ENCODE results near the gene CCDC61. TPM values are rescaled to one million over a fixed set of nuclear protein-coding genes. Genes with fewer than 3 reads are reported as not detected.

The CCDC61 gene, protein sequence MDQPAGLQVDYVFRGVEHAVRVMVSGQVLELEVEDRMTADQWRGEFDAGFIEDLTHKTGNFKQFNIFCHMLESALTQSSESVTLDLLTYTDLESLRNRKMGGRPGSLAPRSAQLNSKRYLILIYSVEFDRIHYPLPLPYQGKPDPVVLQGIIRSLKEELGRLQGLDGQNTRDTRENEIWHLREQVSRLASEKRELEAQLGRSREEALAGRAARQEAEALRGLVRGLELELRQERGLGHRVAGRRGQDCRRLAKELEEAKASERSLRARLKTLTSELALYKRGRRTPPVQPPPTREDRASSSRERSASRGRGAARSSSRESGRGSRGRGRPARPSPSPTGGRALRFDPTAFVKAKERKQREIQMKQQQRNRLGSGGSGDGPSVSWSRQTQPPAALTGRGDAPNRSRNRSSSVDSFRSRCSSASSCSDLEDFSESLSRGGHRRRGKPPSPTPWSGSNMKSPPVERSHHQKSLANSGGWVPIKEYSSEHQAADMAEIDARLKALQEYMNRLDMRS
- total RNA-seq, result 10 to 100 TPM in 2 of 4 donors, 1 to 10 TPM in 2; 7.4 to 16.5 (median 10.8) TPM

DNA sequence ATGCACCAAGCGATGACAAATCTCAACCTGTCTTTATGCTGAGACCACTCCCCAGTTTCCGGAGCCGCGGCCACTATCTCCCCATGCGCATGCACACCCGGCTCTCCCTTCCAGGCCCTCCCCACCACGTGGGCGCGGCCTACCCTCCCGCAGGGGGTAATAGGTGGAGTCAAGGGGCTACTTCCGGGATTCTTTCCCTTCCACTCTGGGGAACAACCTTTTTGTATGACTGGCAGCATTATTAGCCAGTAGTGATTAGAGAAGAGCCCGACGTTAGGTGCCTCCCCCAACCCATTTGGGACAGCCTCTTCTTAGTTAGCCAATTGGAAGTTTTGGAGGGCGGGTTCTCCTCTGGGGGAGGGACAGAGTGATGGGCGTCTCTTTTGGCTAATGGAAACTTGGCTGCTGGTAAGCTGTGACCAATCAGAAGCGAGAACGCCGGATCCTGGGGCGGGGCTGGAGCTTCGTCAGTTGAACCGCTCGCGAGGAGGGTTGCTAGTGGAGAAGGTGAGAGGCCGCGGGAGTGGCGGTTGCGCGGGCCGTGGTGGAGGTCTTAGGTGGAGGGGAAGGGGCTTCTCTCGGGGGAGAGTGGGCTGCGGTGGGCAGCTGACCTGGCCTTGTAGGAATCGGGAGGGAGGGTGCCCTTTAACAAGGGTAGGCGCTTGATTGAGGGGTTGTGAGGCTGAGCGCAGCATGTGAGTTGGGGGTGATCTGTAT, at the start of gene CCDC61:
CCDC61 (plus strand) TSS at position 470 of the 717 bp plus-strand sequence. CDS start 7,552 bp downstream, outside the sequence.
- Histone ChIP-seq H3K9me3 (no peaks in the 10 kb centered on the region), H3K27ac (peak within 1 kb of the TSS; percentile 65 to 82 (median 78)), H3K4me1 (peaks cover 0 to 8% (median 2%) of the 10 kb centered on the region in 4 donors), H3K36me3 (no peaks in the 10 kb centered on the region), H3K27me3 (no peaks in the 10 kb centered on the region), H3K4me3 (peak within 1 kb of the TSS; percentile 63 to 79 (median 68))
- DNase-seq, result peak; percentile 96 to 98 (median 97)
- TF ChIP-seq, protein P1, sequence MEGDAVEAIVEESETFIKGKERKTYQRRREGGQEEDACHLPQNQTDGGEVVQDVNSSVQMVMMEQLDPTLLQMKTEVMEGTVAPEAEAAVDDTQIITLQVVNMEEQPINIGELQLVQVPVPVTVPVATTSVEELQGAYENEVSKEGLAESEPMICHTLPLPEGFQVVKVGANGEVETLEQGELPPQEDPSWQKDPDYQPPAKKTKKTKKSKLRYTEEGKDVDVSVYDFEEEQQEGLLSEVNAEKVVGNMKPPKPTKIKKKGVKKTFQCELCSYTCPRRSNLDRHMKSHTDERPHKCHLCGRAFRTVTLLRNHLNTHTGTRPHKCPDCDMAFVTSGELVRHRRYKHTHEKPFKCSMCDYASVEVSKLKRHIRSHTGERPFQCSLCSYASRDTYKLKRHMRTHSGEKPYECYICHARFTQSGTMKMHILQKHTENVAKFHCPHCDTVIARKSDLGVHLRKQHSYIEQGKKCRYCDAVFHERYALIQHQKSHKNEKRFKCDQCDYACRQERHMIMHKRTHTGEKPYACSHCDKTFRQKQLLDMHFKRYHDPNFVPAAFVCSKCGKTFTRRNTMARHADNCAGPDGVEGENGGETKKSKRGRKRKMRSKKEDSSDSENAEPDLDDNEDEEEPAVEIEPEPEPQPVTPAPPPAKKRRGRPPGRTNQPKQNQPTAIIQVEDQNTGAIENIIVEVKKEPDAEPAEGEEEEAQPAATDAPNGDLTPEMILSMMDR (IDR thresholded peaks at IDR 0.05), result no peak
- peak; percentile 75 to 91 for TF ChIP-seq POLR2A (IDR thresholded peaks at IDR 0.05)

DNA sequence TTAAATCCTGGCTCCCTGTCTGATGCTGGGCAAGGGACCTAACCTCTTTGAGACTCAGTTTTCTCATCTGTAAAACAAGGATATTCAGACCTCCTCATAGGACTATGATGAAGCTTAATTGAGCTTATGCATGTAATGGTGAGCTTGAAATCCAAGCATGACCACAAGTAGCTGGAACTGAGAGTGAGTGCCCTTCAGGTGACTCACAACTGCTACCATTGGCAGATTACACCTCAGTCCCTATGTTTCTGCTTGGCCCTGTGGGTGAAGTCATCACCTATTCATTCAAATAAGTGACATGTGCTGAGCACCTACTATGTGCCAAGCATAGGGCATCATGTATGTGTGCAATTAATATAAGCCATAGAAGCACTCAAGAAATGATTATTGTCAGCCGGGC, 47.3 kb upstream of the CCDC61 start:
- H3K4me3 ChIP-seq, result no peak overlapping the region
- H3K36me3 ChIP-seq, result no peaks in the 10 kb centered on the region
- H3K4me1 ChIP-seq, result peaks cover 0 to 6% (median 2%) of the 10 kb centered on the region in 4 donors
- TF ChIP-seq POLR2A (IDR thresholded peaks at IDR 0.05), result no peak
- TF ChIP-seq, protein P1 (IDR thresholded peaks at IDR 0.05), result no peak
- H3K27me3 ChIP-seq, result no peaks in the 10 kb centered on the region
- peaks cover 0 to under 1% (median 0%) of the 10 kb centered on the region in 4 donors for H3K9me3 ChIP-seq
- no peak for DNase-seq
- H3K27ac ChIP-seq, result no peak overlapping the region

DNA sequence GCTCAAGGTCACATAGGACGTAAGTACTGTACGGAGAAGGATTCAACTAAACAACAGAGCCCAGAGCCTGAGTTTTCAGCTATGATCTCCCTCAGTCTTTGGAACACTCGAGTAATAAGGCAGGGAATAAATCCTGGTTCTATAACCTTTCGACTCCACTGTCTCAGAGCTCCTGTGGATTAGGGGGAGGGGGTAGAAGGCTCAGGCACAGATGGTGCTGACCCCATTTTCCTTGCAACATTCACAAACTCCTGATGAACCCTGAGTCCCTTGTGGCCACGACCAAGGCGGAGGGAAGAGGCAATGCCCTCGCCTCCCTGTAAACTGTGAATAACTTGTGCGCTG, 43.0 kb upstream of the CCDC61 start:
- Histone ChIP-seq H3K4me3 (no peak overlapping the region), H3K27me3 (no peaks in the 10 kb centered on the region), H3K27ac (no peak overlapping the region), H3K4me1 (peaks cover 0 to 7% (median 3%) of the 10 kb centered on the region in 4 donors), H3K9me3 (peaks cover 0 to 7% (median 0%) of the 10 kb centered on the region in 4 donors), H3K36me3 (no peaks in the 10 kb centered on the region)
- DNase-seq, result no peak
- TF ChIP-seq, protein P1 (IDR thresholded peaks at IDR 0.05), result no peak
- no peak for TF ChIP-seq POLR2A (IDR thresholded peaks at IDR 0.05)

DNA sequence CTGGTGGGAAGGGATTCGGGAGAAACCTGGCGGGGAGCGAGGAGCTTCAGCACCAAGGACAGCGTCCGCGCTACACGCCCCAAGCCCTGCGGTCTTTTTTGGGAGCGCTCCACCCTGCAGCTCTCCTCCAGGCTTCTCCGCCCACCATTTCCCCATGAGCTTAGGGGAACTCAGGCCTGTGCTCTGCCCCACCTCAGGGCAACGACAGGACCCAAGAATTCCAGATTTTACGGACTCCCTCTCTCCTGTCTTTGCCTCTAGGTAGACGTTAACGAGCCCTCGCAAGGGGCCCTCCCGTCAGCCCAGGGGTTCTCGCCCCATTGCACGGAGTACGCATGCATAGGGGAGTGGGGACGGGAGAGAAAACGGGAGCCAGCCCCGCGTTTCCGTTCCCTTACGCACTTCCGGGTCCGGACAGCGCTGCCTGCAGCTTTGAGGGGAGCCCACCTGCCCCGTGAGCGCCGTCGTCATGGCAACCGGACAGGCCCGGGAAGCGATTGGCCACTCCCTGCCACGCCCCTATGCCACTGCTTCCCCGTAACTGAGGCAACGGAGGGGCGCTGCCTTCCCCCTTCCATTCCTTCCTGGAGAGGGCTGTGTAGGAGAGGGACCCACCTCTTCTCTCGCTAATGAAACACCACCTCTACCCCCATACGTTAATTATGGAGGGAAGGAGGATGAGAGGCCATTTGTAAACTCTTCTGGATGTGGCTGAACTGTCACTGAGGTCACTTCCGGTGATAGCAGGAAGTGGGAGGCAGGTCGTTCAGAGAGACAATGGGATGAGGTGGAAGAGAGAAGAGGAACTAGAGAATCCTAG, 42.4 kb upstream of the CCDC61 start:
- TF ChIP-seq, protein P1 (IDR thresholded peaks at IDR 0.05), result no peak
- TF ChIP-seq POLR2A (IDR thresholded peaks at IDR 0.05), result no peak
- peak in 1 of 3 donors; percentile 56 for DNase-seq
- peak overlapping the region in 3 of 4 donors; percentile 18 to 29 (median 25) for H3K4me3 ChIP-seq
- H3K36me3 ChIP-seq, result no peaks in the 10 kb centered on the region
- no peak overlapping the region for H3K27ac ChIP-seq
- peaks cover 0 to 7% (median 0%) of the 10 kb centered on the region in 4 donors for H3K9me3 ChIP-seq
- peaks cover 0 to 7% (median 3%) of the 10 kb centered on the region in 4 donors for H3K4me1 ChIP-seq
- H3K27me3 ChIP-seq, result no peaks in the 10 kb centered on the region

DNA sequence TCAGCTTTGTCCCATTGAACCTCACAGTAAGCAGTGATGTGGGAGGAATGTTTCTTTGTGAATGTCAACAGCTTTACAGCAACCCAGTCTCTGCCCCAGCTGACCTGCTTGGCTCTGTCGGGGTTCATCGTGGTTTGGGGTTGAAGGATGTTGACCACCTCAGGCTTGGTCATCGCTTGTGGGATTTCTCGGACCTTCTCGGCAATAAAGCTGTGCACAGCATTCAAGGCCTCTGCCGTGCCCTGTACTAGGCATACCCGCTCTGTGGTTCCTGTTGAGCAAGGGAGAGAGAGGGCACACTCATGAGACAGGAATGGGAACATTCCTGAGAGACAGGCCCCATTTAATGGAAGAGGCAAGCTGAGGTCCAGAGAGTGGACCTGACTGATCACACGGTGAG, 41.6 kb upstream of the CCDC61 start:
- Histone ChIP-seq H3K4me1 (peaks cover 0 to 7% (median 3%) of the 10 kb centered on the region in 4 donors), H3K36me3 (no peaks in the 10 kb centered on the region), H3K4me3 (no peak overlapping the region), H3K27me3 (no peaks in the 10 kb centered on the region), H3K9me3 (peaks cover 0 to 7% (median 0%) of the 10 kb centered on the region in 4 donors), H3K27ac (no peak overlapping the region)
- no peak for TF ChIP-seq POLR2A (IDR thresholded peaks at IDR 0.05)
- TF ChIP-seq, protein P1 (IDR thresholded peaks at IDR 0.05), result no peak
- no peak for DNase-seq

Measured in Peyer's patch (tissue), 4 donors.